GM20431 (cell line): ENCODE results near the gene SNAPC4.

ENCODE experiments used
- in situ Hi-C: fragments of 300-500 bp; cut with MseI, MboI; formaldehyde crosslinking; loops from one replicate; pipeline ENCODE4 v1.15.0; 2020; ENCODE audit warnings: low sequenced_read_pairs; ENCODE audit not compliant: unreplicated experiment

SNAPC4 gene

GRCh38 chr9:136394312-136395019 lies 5.5 kb downstream of the SNAPC4 start:
- in situ Hi-C loops, result no loop called here

DNA sequence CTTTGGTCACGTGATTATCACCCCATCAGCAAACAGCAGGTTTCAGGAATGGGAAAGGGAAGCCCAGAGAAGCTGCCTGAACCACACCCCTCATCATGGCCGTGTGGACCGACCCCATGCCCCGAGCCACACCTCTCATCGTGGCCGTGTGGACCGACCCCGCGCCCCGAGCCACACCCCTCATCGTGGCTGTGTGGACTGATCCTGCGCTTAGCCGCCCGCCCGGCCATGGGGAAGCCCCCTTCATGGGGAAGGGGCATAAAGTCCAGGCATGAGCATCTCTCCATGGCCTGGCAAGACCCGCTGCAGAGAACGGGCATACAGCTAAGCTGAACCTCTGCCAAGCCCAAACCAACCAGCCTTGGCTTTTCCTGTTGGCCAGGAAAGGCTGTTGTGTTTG lies 6.4 kb downstream of the SNAPC4 start:
- in situ Hi-C loops, result no loop called here

- in situ Hi-C loops, result no loop called here
These were observed 7.2 kb downstream of the SNAPC4 start for GRCh38 chr9:136392538-136393449.

DNA sequence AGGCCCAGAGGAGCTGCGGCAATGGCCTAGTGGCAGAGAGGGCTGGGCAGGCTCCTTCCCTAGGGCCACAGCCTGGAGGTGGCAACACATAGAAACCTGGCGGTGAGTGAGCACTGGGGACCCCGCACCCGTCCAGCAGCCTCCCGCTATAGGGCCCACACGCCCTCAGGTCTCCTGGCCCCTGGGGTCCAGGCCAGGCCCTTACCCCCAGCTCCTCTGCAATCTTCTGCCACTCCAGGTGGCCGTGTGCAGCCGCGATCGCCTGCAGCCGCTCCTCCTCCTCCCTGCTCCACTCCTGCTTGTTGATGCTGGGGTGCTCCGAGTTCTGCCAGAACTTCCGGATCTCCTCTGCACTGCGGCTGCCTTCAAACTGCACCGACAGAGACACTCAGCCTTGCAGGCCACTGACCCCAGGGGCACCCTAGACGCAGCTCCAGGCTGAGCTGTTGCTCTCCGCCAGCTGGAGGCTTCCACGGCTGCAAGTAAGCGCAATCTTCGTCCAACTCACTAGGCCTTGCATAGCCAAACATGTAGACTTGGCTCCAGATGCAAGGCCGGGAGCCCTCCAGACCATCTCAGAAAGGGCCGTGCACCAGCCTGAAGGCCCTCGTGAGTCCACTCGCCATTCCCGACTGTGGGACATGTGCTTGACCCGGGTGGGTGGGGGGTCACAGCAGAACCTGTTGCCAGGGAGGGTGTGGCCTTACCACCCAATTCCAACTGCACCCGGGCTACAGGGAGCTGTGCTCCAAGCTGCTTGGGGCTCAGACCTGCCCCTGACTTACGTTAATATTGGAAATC lies 8.0 kb downstream of the SNAPC4 start:
- in situ Hi-C loops, result no loop called here

GRCh38 chr9:136389396-136389795 lies 10.6 kb downstream of the SNAPC4 start:
- in situ Hi-C loops, result no loop called here

DNA sequence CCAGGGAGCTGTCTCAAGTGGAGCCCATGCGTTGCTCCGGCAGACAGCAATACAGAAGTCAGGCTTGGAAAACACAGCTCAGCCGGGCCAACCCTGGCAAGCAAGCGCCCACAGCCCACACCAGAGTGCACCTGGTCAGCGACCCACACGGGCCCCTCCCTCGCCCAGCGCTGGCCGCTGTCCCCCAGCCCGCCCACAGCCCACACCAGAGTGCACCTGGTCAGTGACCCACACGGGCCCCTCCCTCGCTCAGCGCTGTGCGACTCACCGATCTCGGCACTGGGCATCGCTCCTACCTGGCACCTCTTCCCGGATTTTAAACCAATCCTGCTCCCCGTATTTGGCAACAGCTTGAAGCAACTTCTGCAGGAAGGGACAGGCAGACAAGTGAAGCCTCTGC lies 12.8 kb downstream of the SNAPC4 start:
- in situ Hi-C loops, result no loop called here

DNA sequence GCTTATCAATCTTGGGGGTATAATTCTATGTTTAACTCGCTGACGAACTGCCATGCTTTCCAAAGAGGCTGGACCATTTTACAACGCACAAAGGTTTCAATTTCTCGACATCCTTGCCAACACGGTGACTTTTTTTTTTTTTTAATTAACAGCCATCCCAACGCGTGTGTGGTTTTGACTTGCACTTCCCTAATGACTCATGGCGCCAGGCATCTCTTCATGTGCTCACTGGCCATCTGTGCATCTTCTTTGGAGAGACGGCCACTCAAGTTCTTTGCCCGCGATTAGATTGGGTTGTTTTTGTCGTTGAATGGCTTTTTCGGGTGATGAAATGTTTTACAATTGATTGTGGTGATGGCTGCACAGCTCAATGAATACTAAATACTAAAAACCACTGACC lies 14.0 kb downstream of the SNAPC4 start:
- in situ Hi-C loops, result no loop called here

DNA sequence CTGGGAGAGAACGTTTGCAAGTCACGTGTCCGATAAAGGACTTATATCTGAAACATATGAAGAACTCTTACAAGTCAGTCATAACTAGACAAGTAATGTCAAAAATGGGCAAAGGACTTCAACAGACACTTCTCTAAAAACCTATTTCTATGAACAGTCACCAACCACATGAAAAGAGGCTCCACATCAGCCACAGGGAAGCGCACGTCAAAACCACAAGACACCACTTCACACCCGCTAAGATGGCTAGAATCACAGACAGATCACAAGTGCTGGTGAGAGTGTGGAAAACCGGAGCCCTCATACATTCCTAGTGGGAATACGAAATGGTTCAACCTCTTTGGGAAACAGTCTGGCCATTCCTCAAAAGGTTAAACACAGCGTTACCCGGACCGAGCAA lies 15.0 kb downstream of the SNAPC4 start:
- in situ Hi-C loops, result no loop called here

GRCh38 chr9:136383436-136383835 lies 16.5 kb downstream of the SNAPC4 start:
- in situ Hi-C loops, result no loop called here

GRCh38 chr9:136381966-136382513 lies 17.9 kb downstream of the SNAPC4 start:
- in situ Hi-C loops, result no loop called here

GRCh38 chr9:136381311-136381710 lies 18.7 kb downstream of the SNAPC4 start:
- in situ Hi-C loops, result no loop called here

DNA sequence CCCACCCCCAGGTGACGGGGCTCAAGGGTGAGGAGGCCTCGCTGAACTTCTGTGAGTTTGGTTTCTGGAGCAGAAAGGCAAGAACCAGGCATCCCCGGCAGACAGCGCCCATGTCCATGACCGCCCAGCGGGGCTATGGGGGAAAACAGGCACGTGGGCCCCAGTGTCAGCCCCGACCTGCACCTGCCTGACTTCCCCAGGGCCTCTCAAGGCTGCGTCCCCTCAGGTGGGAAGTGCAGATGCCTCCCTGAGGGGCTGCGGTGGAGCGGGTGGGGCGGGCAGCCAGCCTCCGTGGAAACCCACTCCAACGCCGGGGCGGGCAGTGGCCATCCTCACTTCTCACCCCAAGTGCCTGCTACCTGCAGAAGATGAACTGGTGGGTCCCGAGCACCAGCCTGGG lies 19.6 kb downstream of the SNAPC4 start:
- in situ Hi-C loops, result no loop called here

DNA sequence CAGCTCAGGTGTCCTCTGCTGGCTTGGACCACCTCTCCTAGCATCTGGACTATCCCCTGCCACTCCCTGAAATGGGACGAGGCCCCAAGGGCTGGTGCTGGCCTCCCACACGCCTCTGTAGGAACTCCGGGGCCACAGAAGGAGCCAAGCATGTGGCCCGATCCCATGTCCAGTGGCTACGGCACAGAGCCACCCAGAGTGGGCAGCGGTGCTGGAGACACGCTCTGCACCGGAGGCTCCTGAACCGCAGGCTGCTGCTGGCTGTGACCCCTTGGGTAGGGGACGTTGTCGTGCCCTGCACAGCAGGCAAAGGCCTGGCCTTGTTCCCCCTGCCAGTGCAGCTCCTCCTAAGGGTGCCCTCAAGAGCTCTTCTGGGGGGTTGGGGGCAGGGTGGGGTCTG lies 20.1 kb downstream of the SNAPC4 start:
- in situ Hi-C loops, result no loop called here

DNA sequence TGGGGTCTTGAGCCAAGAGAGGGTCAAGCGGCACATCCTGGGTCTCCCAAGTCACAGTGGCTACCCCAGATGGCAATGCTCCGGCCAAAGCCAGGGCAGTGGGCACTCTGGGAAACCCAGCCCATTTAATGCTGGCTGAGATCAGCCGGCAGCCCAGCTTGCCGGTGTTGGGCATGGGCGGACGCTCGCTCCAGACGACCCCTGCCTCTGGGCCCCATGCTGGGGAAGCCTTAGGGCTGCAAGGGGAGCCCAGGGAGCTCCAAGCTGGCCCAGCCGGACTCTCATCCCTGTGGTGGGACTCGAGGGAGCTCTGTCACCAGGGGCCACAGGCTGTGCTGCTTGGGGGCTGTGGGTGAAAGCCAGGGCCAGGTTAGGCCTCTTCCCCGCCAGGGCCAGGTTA lies 20.6 kb downstream of the SNAPC4 start:
- in situ Hi-C loops, result no loop called here

- in situ Hi-C loops, result no loop called here
These were observed 21.0 kb downstream of the SNAPC4 start for GRCh38 chr9:136379003-136379287.

GRCh38 chr9:136378170-136379002 lies 21.6 kb downstream of the SNAPC4 start:
- in situ Hi-C loops, result no loop called here

- in situ Hi-C loops, result no loop called here
These were observed 22.4 kb downstream of the SNAPC4 start for GRCh38 chr9:136377341-136378169.

DNA sequence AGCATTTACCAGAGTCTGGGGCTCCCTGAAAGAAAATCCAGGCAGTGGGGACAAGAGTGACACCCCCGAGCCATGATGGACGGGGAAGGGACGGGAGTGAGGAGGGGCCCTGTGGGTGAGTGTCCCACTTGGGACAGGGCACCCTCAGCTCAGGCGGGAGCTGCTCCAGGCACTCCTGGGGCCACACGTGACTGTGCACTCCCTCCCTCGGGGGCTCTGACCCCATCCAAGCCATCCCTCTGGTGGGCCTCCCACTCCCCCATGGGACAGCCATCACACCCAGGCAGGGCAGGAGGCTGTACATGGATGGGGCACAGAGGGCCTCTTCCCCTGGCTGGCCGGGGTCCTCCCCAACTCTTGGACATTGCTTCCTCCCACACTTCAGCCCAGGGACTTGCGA lies 23.5 kb downstream of the SNAPC4 start:
- in situ Hi-C loops, result no loop called here

DNA sequence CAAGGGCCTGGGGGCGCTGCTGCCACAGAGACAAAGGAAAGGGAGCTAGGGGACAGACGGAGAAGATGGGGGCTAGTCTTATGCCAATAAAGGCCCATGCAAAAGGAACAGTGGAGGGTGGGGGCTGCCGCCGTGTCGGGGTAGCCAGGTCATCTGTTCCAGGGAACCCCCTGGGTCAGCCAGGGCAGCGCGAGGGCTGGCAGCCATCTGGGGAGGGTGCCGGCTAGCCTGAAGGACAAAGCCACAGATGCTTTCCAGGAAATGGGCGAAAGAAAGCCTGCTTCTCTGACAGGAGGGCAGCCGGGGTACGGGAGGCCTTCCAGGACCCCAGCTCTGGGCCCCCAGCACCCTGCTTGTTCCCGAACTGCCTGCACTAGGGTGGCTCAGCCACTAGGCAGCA lies 24.9 kb downstream of the SNAPC4 start:
- in situ Hi-C loops, result no loop called here
